Activated CD4-positive, alpha-beta T cell treated with anti-CD3 and anti-CD28 coated beads for 36 hours (primary cell): ENCODE measurements around the gene DDN. TPM values are rescaled to one million over a fixed set of nuclear protein-coding genes. Genes with fewer than 3 reads are reported as not detected.
A peak's percentile ranks its signal among the peaks of the same experiment; 100 is the strongest.

Experiments
- ATAC-seq: fragments of 200-7000 bp; cut with Tn5 transposase; one replicate; pipeline ENCODE4 v1.10.0; 2021; ENCODE audit warnings: mild to moderate bottlenecking, moderate library complexity
- CTCF ChIA-PET: fragments of 350-600 bp; sonication (Branson Sonifier 250); formaldehyde crosslinking; loops from one replicate; lab custom pipeline; 2021; ENCODE audit warnings: antibody characterized with exemption; lab: Charles Lee
- POLR2A ChIA-PET: fragments of 350-600 bp; sonication (Branson Sonifier 250); formaldehyde crosslinking; loops from one replicate; lab custom pipeline; 2021; ENCODE audit warnings: antibody characterized with exemption, inconsistent platforms; lab: Charles Lee
- DNase-seq: peaks from one replicate; pipeline ENCODE4 v3.0.0-alpha.2; 2020
- H3K27ac Mint-ChIP-seq: one replicate; pipeline ENCODE4 v1.8.0; 2021; ENCODE audit warnings: mixed read lengths
- H3K27me3 Mint-ChIP-seq: one replicate; pipeline ENCODE4 v1.8.0; 2021; ENCODE audit warnings: mixed read lengths
- H3K36me3 Mint-ChIP-seq: one replicate; pipeline ENCODE4 v1.8.0; 2021; ENCODE audit warnings: low read depth, mixed read lengths
- H3K4me1 Mint-ChIP-seq: one replicate; pipeline ENCODE4 v1.8.0; 2021; ENCODE audit warnings: mixed read lengths
- H3K4me3 Mint-ChIP-seq: one replicate; pipeline ENCODE4 v1.8.0; 2021; ENCODE audit warnings: mild to moderate bottlenecking, moderate library complexity, mixed read lengths
- H3K9me3 Mint-ChIP-seq: one replicate; pipeline ENCODE4 v1.8.0; 2021; ENCODE audit warnings: low read depth, mixed read lengths
- intact Hi-C, 2 experiments: fragments of 100-400 bp; cut with DNase I in 1 of 2; cut with micrococcal nuclease in 1 of 2; formaldehyde crosslinking; loops; one replicate each; pipeline versions ENCODE4 v1.14.2 to v1.15.1; 2022 to 2024; cut with DNase I, micrococcal nuclease
- total RNA-seq, 2 experiments: library from RNA; stranded (reverse); gene quantifications; one replicate each; pipeline ENCODE4 v1.2.3, GENCODE V29; 2021

Gene DDN
- total RNA-seq, 2 experiments from 2014 or later: 0.48 to 0.61 TPM

DNA sequence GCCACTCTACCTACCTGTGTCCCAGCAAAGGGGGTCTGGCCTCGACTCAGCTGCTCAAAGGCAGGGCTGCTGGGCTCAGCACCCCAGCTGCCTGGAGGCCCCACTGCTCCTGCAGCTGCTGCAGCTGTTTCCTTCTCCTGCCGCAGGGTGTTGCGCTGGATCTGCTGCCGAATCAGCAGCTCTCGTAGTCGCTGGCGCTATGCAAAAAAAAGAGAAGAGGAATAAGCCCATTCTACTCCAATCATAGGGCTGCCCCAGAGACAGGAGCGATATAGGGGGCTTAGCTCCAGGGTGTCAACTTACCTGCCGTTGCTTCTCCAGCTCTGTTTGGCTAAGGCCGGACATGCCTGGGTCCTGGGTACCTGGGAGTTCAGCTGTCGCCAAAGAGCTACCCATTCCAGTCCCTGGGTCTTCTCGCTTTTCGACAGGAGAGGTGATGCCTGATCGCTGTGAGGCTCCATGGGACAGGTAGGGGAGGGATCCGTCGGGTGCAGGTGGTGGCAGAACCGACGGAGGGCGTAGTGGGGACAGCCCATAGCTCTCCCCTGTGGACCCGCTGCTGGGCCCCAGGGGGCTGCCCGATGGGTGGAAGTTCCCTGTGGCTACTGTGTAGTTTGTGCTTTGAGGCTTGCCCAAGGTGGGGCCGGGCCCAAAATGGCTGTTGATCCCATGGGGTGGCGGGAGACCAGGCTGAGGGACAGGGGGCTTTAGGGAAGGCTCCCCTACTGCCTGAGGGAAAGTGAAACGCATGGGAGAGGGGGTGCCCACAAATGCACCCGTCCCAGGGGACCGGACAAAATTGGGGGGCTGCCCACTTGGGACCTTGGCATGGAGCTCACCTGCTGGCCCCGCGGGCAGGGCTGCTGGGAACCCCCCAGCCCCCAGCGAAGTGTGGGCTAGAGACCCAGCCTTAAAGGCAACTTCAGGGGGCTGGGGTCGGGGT lies 40.5 kb upstream of the DDN start:
- peaks cover 60% of the 10 kb centered on the region for H3K36me3 Mint-ChIP-seq
- intact Hi-C loops: no loop called here
- H3K9me3 Mint-ChIP-seq: no peaks in the 10 kb centered on the region
- no peaks in the 10 kb centered on the region for H3K27me3 Mint-ChIP-seq
- peaks cover 2% of the 10 kb centered on the region for H3K4me1 Mint-ChIP-seq
- CTCF ChIA-PET: interaction anchor here (0.6 to 1.6 kb wide), 8 partner anchors 9 to 186 kb away, joined by 3 to 8 read pairs (median 3); no protein-coding TSS in a partner anchor
- DNase-seq: no peak
- H3K27ac Mint-ChIP-seq: no peak overlapping the region
- POLR2A ChIA-PET: no interaction called here
- ATAC-seq: no peak
- no peak overlapping the region for H3K4me3 Mint-ChIP-seq

- no peak for ATAC-seq
- H3K9me3 Mint-ChIP-seq: no peaks in the 10 kb centered on the region
- peaks cover 50% of the 10 kb centered on the region for H3K36me3 Mint-ChIP-seq
- no peaks in the 10 kb centered on the region for H3K4me1 Mint-ChIP-seq
- ChIA-PET POLR2A (no interaction called here), CTCF (interaction anchor here (0.7 to 2.0 kb wide), 9 partner anchors 10 to 162 kb away, joined by 3 to 8 read pairs (median 3); no protein-coding TSS in a partner anchor)
- no peak overlapping the region for H3K4me3 Mint-ChIP-seq
- intact Hi-C loops: no loop called here
- no peaks in the 10 kb centered on the region for H3K27me3 Mint-ChIP-seq
- DNase-seq: no peak
- H3K27ac Mint-ChIP-seq: no peak overlapping the region
Observed at GRCh38 chr12:49038291-49038955, 39.2 kb upstream of the DDN start.

DNA sequence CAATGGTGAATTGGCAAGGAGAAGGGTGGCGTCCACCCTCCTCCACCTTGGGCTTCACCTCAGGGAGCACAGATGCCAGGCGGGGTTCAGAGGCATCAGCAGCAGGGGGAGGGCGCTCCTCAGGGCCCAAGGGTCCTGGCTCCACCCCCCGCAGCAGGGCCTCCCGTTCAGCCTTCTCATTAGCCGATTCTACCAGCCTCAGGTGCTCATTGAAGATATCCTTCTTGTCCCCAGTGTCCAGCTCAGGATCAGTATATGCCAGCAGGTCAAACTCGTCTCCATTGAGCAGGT lies 38.7 kb upstream of the DDN start:
- Mint-ChIP-seq H3K4me1 (no peaks in the 10 kb centered on the region), H3K36me3 (peaks cover 45% of the 10 kb centered on the region), H3K9me3 (no peaks in the 10 kb centered on the region), H3K27me3 (no peaks in the 10 kb centered on the region), H3K4me3 (no peak overlapping the region), H3K27ac (no peak overlapping the region)
- ChIA-PET POLR2A (no interaction called here), CTCF (interaction anchor here (0.7 to 2.0 kb wide), 8 partner anchors 10 to 162 kb away, joined by 3 to 6 read pairs (median 3); no protein-coding TSS in a partner anchor)
- ATAC-seq (no peak), DNase-seq (no peak)
- intact Hi-C loops: no loop called here

GRCh38 chr12:49037111-49037946 lies 38.2 kb upstream of the DDN start:
- no peaks in the 10 kb centered on the region for H3K27me3 Mint-ChIP-seq
- CTCF ChIA-PET: interaction anchor here (0.7 to 2.0 kb wide), 7 partner anchors 11 to 51 kb away, joined by 3 to 6 read pairs (median 3); no protein-coding TSS in a partner anchor
- H3K36me3 Mint-ChIP-seq: peaks cover 41% of the 10 kb centered on the region
- POLR2A ChIA-PET: interaction anchor here (1.1 kb wide), 1 partner anchor 33 kb away, joined by 3 read pairs; the partner anchor contains the start of gene RHEBL1
- H3K27ac Mint-ChIP-seq: no peak overlapping the region
- no peak for ATAC-seq
- H3K4me3 Mint-ChIP-seq: no peak overlapping the region
- intact Hi-C loops: no loop called here
- no peaks in the 10 kb centered on the region for H3K4me1 Mint-ChIP-seq
- DNase-seq: no peak
- H3K9me3 Mint-ChIP-seq: no peaks in the 10 kb centered on the region

- Mint-ChIP-seq H3K27ac (peak overlapping the region; percentile 42), H3K27me3 (no peaks in the 10 kb centered on the region), H3K4me1 (no peaks in the 10 kb centered on the region), H3K36me3 (peaks cover 34% of the 10 kb centered on the region), H3K9me3 (no peaks in the 10 kb centered on the region), H3K4me3 (no peak overlapping the region)
- ATAC-seq (no peak), DNase-seq (no peak)
- intact Hi-C loops: no loop called here
- CTCF ChIA-PET: interaction anchor here (0.8 to 2.0 kb wide), 3 partner anchors 12 to 57 kb away, joined by 3 to 5 read pairs (median 4); no protein-coding TSS in a partner anchor
- POLR2A ChIA-PET: interaction anchor here (0.6 to 0.7 kb wide), 2 partner anchors 178 to 186 kb away, joined by 3 to 7 read pairs; no protein-coding TSS in a partner anchor
Observed at GRCh38 chr12:49036029-49036428, 36.9 kb upstream of the DDN start.

DNA sequence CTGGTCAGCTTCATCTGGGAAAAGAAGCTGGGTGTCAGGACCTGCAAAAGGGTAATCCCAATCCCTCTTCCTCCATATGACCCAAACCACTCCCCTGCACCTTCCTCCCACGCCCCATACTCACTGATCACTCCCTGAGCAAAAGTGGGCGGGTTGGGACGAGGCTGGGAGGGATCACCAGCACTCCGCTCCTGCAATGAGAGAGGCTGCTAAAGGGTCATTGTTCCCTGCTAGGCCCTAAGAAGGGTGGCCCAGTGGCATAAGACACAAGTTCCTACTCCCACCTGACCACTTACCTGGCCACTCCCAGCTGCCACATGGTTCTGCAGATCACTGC lies 35.1 kb upstream of the DDN start:
- no peak overlapping the region for H3K27ac Mint-ChIP-seq
- no peak overlapping the region for H3K4me3 Mint-ChIP-seq
- intact Hi-C loops: no loop called here
- no peaks in the 10 kb centered on the region for H3K4me1 Mint-ChIP-seq
- H3K9me3 Mint-ChIP-seq: no peaks in the 10 kb centered on the region
- peaks cover 27% of the 10 kb centered on the region for H3K36me3 Mint-ChIP-seq
- CTCF ChIA-PET: interaction anchor here (0.7 to 3.7 kb wide), 3 partner anchors 10 to 150 kb away, joined by 4 to 27 read pairs (median 5); no protein-coding TSS in a partner anchor
- DNase-seq (no peak), ATAC-seq (no peak)
- POLR2A ChIA-PET: no interaction called here
- H3K27me3 Mint-ChIP-seq: no peaks in the 10 kb centered on the region

- Mint-ChIP-seq H3K27me3 (no peaks in the 10 kb centered on the region), H3K4me1 (no peaks in the 10 kb centered on the region), H3K4me3 (no peak overlapping the region), H3K36me3 (peaks cover 30% of the 10 kb centered on the region), H3K27ac (peak overlapping the region; percentile 13), H3K9me3 (no peaks in the 10 kb centered on the region)
- DNase-seq (no peak), ATAC-seq (no peak)
- ChIA-PET CTCF (interaction anchor here (0.5 to 3.7 kb wide), 5 partner anchors 10 to 214 kb away, joined by 3 to 27 read pairs (median 4); no protein-coding TSS in a partner anchor), POLR2A (no interaction called here)
- intact Hi-C loops: no loop called here
Observed at GRCh38 chr12:49033611-49034285, 34.6 kb upstream of the DDN start.

DNA sequence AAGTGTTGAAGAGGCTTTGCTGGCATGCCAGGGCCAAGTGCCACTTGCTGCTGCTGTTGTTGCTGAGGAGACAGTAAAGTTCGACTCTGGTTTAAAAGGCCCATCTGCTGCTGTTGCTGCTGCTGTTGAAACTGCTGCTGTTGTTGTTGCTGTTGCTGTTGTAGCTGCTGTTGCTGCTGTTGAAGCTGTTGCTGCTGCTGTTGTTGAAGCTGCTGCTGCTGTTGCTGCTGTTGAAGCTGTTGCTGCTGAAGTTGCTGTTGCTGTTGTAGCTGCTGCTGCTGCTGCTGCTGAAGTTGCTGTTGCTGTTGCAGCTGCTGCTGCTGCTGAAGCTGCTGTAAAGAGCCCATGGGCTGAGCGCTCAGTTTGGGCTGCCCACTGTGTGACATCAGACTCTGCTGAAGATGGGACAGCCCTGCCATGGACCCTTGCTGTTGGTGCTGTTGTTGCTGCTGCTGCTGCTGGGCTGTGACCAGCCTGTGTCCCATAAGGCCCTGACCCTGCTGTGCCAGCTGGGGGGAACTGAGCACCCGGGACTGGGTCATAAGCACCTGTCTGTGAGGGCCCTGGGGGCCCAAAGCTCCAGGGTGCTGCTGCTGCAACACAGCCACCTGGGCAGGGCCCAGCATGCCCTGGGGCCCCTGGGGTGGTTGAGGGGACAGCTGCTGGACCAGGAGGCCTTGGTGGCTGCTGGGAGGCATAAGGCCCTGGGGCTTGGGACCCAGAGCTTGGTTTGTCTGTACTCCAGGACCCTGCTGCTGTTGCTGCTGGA lies 33.7 kb upstream of the DDN start:
- Mint-ChIP-seq H3K36me3 (peaks cover 32% of the 10 kb centered on the region), H3K27ac (no peak overlapping the region), H3K9me3 (no peaks in the 10 kb centered on the region), H3K27me3 (no peaks in the 10 kb centered on the region), H3K4me3 (no peak overlapping the region), H3K4me1 (no peaks in the 10 kb centered on the region)
- ChIA-PET POLR2A (no interaction called here), CTCF (interaction anchor here (0.7 to 3.7 kb wide), 4 partner anchors 11 to 115 kb away, joined by 3 to 27 read pairs (median 4); no protein-coding TSS in a partner anchor)
- ATAC-seq: no peak
- no peak for DNase-seq
- intact Hi-C loops: no loop called here

- H3K9me3 Mint-ChIP-seq: no peaks in the 10 kb centered on the region
- ChIA-PET POLR2A (no interaction called here), CTCF (interaction anchor here (1.0 to 3.7 kb wide), 3 partner anchors 12 to 56 kb away, joined by 3 to 27 read pairs (median 4); no protein-coding TSS in a partner anchor)
- no peaks in the 10 kb centered on the region for H3K4me1 Mint-ChIP-seq
- peaks cover 34% of the 10 kb centered on the region for H3K36me3 Mint-ChIP-seq
- intact Hi-C loops: no loop called here
- H3K27me3 Mint-ChIP-seq: no peaks in the 10 kb centered on the region
- ATAC-seq: no peak
- no peak overlapping the region for H3K27ac Mint-ChIP-seq
- no peak for DNase-seq
- no peak overlapping the region for H3K4me3 Mint-ChIP-seq
Observed at GRCh38 chr12:49032276-49032675, 33.1 kb upstream of the DDN start.

- Mint-ChIP-seq H3K27ac (no peak overlapping the region), H3K4me3 (no peak overlapping the region), H3K36me3 (peaks cover 36% of the 10 kb centered on the region), H3K4me1 (no peaks in the 10 kb centered on the region), H3K9me3 (no peaks in the 10 kb centered on the region), H3K27me3 (no peaks in the 10 kb centered on the region)
- no peak for DNase-seq
- no peak for ATAC-seq
- CTCF ChIA-PET: no interaction called here
- POLR2A ChIA-PET: interaction anchor here (0.6 kb wide), 1 partner anchor 182 kb away, joined by 3 read pairs; no protein-coding TSS in a partner anchor
- intact Hi-C loops: no loop called here
Observed at GRCh38 chr12:49031573-49032161, 32.5 kb upstream of the DDN start.
